Caco-2 (cell line): ENCODE data around the gene DNAJC4. TPM values are rescaled to one million over a fixed set of nuclear protein-coding genes. Genes with fewer than 3 reads are reported as not detected.

Experiments
- BruUV-seq: library from RNA; stranded (reverse); fragments of 400-500 nt; replicated peaks from 2 replicates; lab custom pipeline; 2021; lab: Mats Ljungman, UMichigan
- CTCF ChIA-PET: fragments of 300-600 bp; sonication (Branson Sonifier 250); formaldehyde crosslinking; loops from one replicate; lab custom pipeline; 2022; ENCODE audit warnings: antibody characterized with exemption; lab: Charles Lee
- POLR2A ChIA-PET: fragments of 300-600 bp; sonication (Branson Sonifier 250); formaldehyde crosslinking; loops from one replicate; lab custom pipeline; 2022; ENCODE audit warnings: antibody characterized with exemption; lab: Charles Lee
- DNase-seq, 2 experiments: peaks; one replicate each; pipeline versions ENCODE4 v3.0.0 to v3.0.0-alpha.2; 2020 to 2022
- H3K27me3 ChIP-seq: replicated peaks from 2 replicates; pipeline ENCODE4 v1.6.0; 2011; ENCODE audit warnings: low read length; ENCODE audit not compliant: control insufficient read depth, insufficient read depth
- H3K36me3 ChIP-seq: 2 replicates; pipeline ENCODE4 v1.5.1; 2011; ENCODE audit warnings: low read length; ENCODE audit not compliant: control insufficient read depth, insufficient read depth
- H3K4me1 ChIP-seq: fragments of 250-450 bp; sonication (Bioruptor Pico); 2 replicates; pipeline ENCODE4 v1.5.1; 2020; ENCODE audit warnings: mild to moderate bottlenecking
- H3K4me3 ChIP-seq: 2 replicates; pipeline ENCODE4 v1.5.1; 2011; ENCODE audit warnings: low read depth, mild to moderate bottlenecking, control low read depth, low read length
- H3K9me3 ChIP-seq: fragments of 250-450 bp; sonication (Bioruptor Pico); 2 replicates; pipeline ENCODE4 v1.5.1; 2020; ENCODE audit warnings: mild to moderate bottlenecking, moderate library complexity
- H3K27ac Mint-ChIP-seq: one replicate; pipeline ENCODE4 v1.8.0; 2022; ENCODE audit warnings: mixed read lengths; ENCODE audit not compliant: unreplicated experiment
- H3K27me3 Mint-ChIP-seq: one replicate; pipeline ENCODE4 v1.8.0; 2022; ENCODE audit warnings: mixed read lengths; ENCODE audit not compliant: insufficient read depth, unreplicated experiment
- H3K36me3 Mint-ChIP-seq: one replicate; pipeline ENCODE4 v1.8.0; 2022; ENCODE audit warnings: mild to moderate bottlenecking, mixed read lengths; ENCODE audit not compliant: insufficient read depth, unreplicated experiment
- H3K4me1 Mint-ChIP-seq: one replicate; pipeline ENCODE4 v1.8.0; 2022; ENCODE audit warnings: low read depth, mixed read lengths; ENCODE audit not compliant: unreplicated experiment
- H3K4me3 Mint-ChIP-seq: one replicate; pipeline ENCODE4 v1.8.0; 2022; ENCODE audit warnings: mild to moderate bottlenecking, moderate library complexity, mixed read lengths; ENCODE audit not compliant: unreplicated experiment
- H3K9me3 Mint-ChIP-seq: one replicate; pipeline ENCODE4 v1.8.0; 2022; ENCODE audit warnings: mixed read lengths; ENCODE audit not compliant: unreplicated experiment
- intact Hi-C: fragments of 100-400 bp; cut with micrococcal nuclease; formaldehyde crosslinking; loops from one replicate; pipeline ENCODE4 v1.10.0; 2022; ENCODE audit not compliant: unreplicated experiment
- total RNA-seq: library from RNA; stranded (reverse); gene quantifications from 2 replicates; pipeline ENCODE4 v1.2.3, GENCODE V29; 2022
- TF ChIP-seq, protein P1 (sequence below), 2 experiments: fragments of 200-600 bp in 1 of 2; IDR thresholded peaks; 1 replicate in 1 of 2; 2 replicates in 1 of 2; pipeline versions ENCODE4 v1.5.1 to v1.8.0; 2011 to 2022; ENCODE audit warnings: antibody characterized with exemption in 1 of 2, control low read depth in 1 of 2, inconsistent platforms in 1 of 2, low read depth in 1 of 2, low read length in 1 of 2, mild to moderate bottlenecking in 1 of 2, moderate library complexity in 1 of 2; ENCODE audit not compliant: insufficient read depth in 1 of 2, severe bottlenecking in 1 of 2, unreplicated experiment in 1 of 2

Gene DNAJC4
- total RNA-seq, 1 experiment from 2014 or later, result 22.9 TPM

DNA sequence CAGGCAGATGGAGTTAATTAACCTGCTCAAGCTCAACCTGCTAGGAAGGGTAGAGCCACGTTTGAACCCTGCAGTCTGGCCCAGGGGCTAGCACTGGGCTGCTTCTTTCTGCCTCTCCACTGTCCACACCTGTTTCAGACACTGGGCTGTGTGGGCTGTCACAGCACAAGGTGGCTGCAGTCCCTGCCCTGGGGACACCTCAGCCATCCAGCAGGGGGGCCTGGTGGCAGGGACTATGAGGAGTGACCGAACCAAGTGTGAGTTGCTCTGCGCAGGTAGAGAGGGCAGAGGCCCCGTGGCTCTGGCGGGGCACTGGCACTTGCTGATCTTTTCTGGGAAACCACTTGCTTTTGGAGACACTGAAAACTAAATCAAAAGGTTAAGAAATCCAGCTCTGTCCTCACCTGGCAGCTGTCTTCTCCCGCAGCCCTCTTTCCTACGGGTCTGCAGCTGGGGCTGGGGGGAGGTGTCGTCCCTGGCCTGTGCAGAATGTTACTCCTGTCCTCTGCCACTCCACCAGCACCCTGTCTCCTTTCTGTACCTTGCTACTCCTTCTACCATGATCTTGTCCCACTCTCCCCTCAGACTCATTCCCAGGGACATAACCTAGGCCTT lies 48.3 kb downstream of the DNAJC4 start:
- Mint-ChIP-seq H3K4me1 (peaks cover 4% of the 10 kb centered on the region), H3K9me3 (no peaks in the 10 kb centered on the region), H3K27me3 (no peaks in the 10 kb centered on the region), H3K36me3 (peaks cover 21% of the 10 kb centered on the region), H3K27ac (no peak overlapping the region), H3K4me3 (no peak overlapping the region)
- Histone ChIP-seq H3K9me3 (no peaks in the 10 kb centered on the region), H3K27me3 (no peaks in the 10 kb centered on the region), H3K4me1 (no peaks in the 10 kb centered on the region), H3K4me3 (no peak overlapping the region), H3K36me3 (peaks cover 2% of the 10 kb centered on the region)
- no peak for DNase-seq
- BruUV-seq, result no TSS peak
- POLR2A ChIA-PET, result no interaction called here
- CTCF ChIA-PET, result interaction anchor here (1.0 to 1.3 kb wide), 2 partner anchors 8 to 22 kb away, joined by 4 read pairs; no protein-coding TSS in a partner anchor
- intact Hi-C loops, result no loop called here
- TF ChIP-seq, protein P1, sequence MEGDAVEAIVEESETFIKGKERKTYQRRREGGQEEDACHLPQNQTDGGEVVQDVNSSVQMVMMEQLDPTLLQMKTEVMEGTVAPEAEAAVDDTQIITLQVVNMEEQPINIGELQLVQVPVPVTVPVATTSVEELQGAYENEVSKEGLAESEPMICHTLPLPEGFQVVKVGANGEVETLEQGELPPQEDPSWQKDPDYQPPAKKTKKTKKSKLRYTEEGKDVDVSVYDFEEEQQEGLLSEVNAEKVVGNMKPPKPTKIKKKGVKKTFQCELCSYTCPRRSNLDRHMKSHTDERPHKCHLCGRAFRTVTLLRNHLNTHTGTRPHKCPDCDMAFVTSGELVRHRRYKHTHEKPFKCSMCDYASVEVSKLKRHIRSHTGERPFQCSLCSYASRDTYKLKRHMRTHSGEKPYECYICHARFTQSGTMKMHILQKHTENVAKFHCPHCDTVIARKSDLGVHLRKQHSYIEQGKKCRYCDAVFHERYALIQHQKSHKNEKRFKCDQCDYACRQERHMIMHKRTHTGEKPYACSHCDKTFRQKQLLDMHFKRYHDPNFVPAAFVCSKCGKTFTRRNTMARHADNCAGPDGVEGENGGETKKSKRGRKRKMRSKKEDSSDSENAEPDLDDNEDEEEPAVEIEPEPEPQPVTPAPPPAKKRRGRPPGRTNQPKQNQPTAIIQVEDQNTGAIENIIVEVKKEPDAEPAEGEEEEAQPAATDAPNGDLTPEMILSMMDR (IDR thresholded peaks at IDR 0.05; ENCODE audit: insufficient read depth in 1 of 2, low read depth in 1 of 2, low read length in 1 of 2, severe bottlenecking in 1 of 2, unreplicated experiment in 1 of 2), result no peak

DNA sequence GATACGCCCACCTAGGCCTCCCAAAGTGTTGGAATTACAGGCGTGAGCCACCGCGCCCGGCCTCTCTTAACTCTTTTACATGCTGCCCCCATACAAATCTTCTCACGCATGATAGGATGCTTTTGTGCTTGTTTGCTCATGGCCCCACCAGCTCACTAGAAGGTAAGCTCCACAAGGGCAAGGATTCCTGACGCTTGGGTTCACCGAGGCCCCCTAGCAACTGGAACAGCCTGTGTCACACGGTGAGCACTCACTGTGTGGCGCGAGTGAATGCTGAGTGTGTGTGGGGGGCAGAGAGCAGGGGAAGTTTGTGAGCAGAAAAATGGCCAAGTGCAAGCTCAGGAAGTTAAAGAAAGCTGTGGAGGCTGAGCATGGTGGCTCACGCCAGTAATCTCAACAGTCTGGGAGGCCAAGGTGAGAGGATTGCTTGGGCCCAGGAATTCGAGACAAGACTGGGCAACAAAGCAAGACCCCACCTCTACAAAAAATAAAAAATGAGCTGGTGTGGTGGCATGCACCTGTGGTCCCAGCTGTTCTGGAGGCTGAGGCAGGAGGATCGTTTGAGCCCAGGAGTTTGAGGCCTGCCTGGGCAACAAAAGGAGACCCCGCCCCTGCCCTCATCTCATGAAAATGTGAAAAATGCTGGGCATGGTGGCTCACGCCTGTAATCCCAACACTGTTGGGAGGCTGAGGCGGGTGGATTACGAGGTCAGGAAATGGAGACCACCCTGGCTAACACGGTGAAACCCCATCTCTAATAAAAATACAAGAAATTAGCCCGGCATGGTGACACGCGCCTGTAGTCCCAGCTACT lies 51.8 kb downstream of the DNAJC4 start:
- no peaks in the 10 kb centered on the region for H3K27me3 Mint-ChIP-seq
- no peak overlapping the region for H3K27ac Mint-ChIP-seq
- Histone ChIP-seq H3K9me3 (no peaks in the 10 kb centered on the region), H3K27me3 (no peaks in the 10 kb centered on the region), H3K4me3 (no peak overlapping the region), H3K4me1 (peaks cover 5% of the 10 kb centered on the region), H3K36me3 (no peaks in the 10 kb centered on the region; the same call in none of the 2 replicates)
- BruUV-seq, result no TSS peak
- TF ChIP-seq, protein P1 (IDR thresholded peaks at IDR 0.05; ENCODE audit: insufficient read depth in 1 of 2, low read depth in 1 of 2, low read length in 1 of 2, severe bottlenecking in 1 of 2, unreplicated experiment in 1 of 2), result no peak
- H3K9me3 Mint-ChIP-seq, result no peaks in the 10 kb centered on the region
- H3K4me3 Mint-ChIP-seq, result no peak overlapping the region
- ChIA-PET CTCF (interaction anchor here (0.6 to 0.7 kb wide), 2 partner anchors 11 to 119 kb away, joined by 3 read pairs; no protein-coding TSS in a partner anchor), POLR2A (no interaction called here)
- peaks cover 22% of the 10 kb centered on the region for H3K36me3 Mint-ChIP-seq
- peaks cover 14% of the 10 kb centered on the region for H3K4me1 Mint-ChIP-seq
- intact Hi-C loops, result no loop called here
- DNase-seq, result no peak

DNA sequence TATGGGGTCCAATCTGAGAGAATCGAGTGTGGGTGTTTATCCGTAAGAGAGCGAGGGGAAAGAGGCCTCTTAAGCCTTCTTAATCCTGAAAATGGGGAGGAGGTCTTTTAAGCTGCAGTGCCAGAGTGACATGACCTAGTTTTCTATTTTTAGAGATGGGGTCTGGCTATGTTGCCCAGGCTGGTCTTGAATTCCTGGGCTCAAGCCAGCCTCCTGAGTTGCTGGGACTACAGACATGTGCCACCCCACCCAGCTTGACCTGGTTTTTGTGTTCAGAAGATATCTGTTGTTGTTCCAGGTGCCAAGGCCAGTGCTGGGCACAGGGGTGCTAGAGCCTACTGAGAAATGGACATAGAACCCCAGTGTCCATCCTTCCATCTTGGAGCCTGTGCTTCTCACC lies 52.7 kb downstream of the DNAJC4 start:
- BruUV-seq, result no TSS peak
- no peaks in the 10 kb centered on the region; the same call in none of the 2 replicates for H3K36me3 ChIP-seq
- H3K4me3 ChIP-seq, result no peak overlapping the region
- TF ChIP-seq, protein P1 (IDR thresholded peaks at IDR 0.05; ENCODE audit: insufficient read depth in 1 of 2, low read depth in 1 of 2, low read length in 1 of 2, severe bottlenecking in 1 of 2, unreplicated experiment in 1 of 2), result no peak
- H3K4me1 Mint-ChIP-seq, result peaks cover 14% of the 10 kb centered on the region
- peak overlapping the region; percentile 82 for H3K4me3 Mint-ChIP-seq
- peaks cover 5% of the 10 kb centered on the region for H3K4me1 ChIP-seq
- H3K27ac Mint-ChIP-seq, result no peak overlapping the region
- H3K27me3 ChIP-seq, result no peaks in the 10 kb centered on the region
- H3K9me3 ChIP-seq, result no peaks in the 10 kb centered on the region
- no peaks in the 10 kb centered on the region for H3K9me3 Mint-ChIP-seq
- no peak for DNase-seq
- H3K27me3 Mint-ChIP-seq, result no peaks in the 10 kb centered on the region
- intact Hi-C loops, result no loop called here
- ChIA-PET CTCF (interaction anchor here (2.8 kb wide), 1 partner anchor 13 kb away, joined by 15 read pairs; no protein-coding TSS in a partner anchor), POLR2A (no interaction called here)
- peaks cover 23% of the 10 kb centered on the region for H3K36me3 Mint-ChIP-seq
